Measurements from ENCODE around the gene KRTAP13-1. TPM values are rescaled to one million over a fixed set of nuclear protein-coding genes. Genes with fewer than 3 reads are reported as not detected.

KRTAP13-1 gene
- total RNA-seq, 2 donors from 2014 or later: not detected

GRCh38 chr21:30355906-30356305 is 39.9 kb upstream of the KRTAP13-1 start:
- H3K9me3 ChIP-seq: no peaks in the 10 kb centered on the region
- TF ChIP-seq CTCF (IDR thresholded peaks at IDR 0.05): no peak
- no peak overlapping the region for H3K4me3 ChIP-seq
- no peaks in the 10 kb centered on the region for H3K27me3 ChIP-seq (replicated peaks; ENCODE audit: insufficient read depth)
- peaks cover 0 to 5% of the 10 kb centered on the region in 2 donors for H3K4me1 ChIP-seq (ENCODE audit: control insufficient read depth in 1 of 2, low read depth in 2 of 2)
- DNase-seq (ENCODE audit: low spot score) (no peak), ATAC-seq (ENCODE audit: insufficient number of reproducible peaks, low FRiP score, low read depth) (no peak)
- H3K27ac ChIP-seq: no peak overlapping the region
- H3K36me3 ChIP-seq: no peaks in the 10 kb centered on the region

DNA sequence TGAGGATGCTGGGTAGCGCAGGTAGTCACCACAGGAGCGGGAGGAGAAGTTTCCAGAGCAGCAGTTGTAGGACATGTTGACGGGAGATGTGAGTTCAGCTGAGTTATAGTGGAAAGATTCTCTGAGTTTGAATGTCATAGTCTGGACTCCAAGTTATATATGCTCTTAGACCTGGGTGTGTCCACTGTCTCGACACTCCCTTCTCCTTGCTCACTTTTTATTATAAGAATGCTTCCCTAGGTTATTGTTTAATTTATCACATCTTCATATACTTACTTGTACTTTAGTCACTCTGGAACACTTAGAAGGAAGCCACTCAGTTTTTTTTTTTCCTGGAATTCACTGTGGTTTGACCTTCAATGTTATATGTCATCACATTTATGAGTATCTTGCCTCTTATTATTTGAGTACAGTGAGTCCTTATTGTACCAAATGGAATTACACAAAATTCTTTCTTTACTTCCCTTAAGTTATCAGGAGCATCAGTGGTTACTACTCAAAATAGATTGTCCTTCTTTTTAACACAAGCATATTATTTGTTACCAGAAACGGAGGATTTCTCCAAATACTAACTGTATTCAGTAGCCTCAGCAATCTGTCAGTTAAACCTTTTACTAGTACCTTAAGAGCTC is 23.6 kb upstream of the KRTAP13-1 start, which contains the start of gene KRTAP13-2:
Gene KRTAP13-2 (minus strand): TSS at position 133 of the 632 bp plus-strand sequence. CDS start 58 bp downstream, at position 75.
- H3K4me1 ChIP-seq (ENCODE audit: control insufficient read depth in 1 of 2, low read depth in 2 of 2): no peaks in the 10 kb centered on the region
- no peaks in the 10 kb centered on the region for H3K27me3 ChIP-seq (replicated peaks; ENCODE audit: insufficient read depth)
- no peaks in the 10 kb centered on the region for H3K9me3 ChIP-seq
- ATAC-seq (ENCODE audit: insufficient number of reproducible peaks, low FRiP score, low read depth): no peak
- H3K27ac ChIP-seq: no peak within 1 kb of the TSS
- no peak for TF ChIP-seq CTCF (IDR thresholded peaks at IDR 0.05)
- no peak within 1 kb of the TSS for H3K4me3 ChIP-seq
- no peak for DNase-seq (ENCODE audit: low spot score)
- no peaks in the 10 kb centered on the region for H3K36me3 ChIP-seq

DNA sequence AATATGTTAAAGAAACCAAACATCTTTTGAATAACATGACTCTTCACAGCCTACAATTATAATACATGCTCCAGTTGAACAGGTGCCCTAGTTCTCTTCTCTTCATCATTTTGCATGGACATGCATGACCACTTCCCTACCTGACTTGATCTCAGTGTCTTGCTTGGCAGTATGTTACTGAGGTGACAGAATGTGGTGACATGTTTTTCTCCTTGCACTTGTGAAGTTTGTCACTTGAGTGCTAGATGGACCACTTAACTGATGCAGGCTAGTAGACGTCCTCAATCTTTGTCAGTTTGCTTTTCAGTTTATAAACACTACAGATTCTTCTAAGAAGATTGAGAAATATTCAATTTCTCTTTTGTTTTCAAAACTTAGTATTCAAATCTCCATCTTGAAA is 13.6 kb upstream of the KRTAP13-1 start:
- no peak for TF ChIP-seq CTCF (IDR thresholded peaks at IDR 0.05)
- Histone ChIP-seq H3K36me3 (no peaks in the 10 kb centered on the region), H3K4me3 (no peak overlapping the region), H3K9me3 (no peaks in the 10 kb centered on the region), H3K4me1 (ENCODE audit: control insufficient read depth in 1 of 2, low read depth in 2 of 2) (no peaks in the 10 kb centered on the region), H3K27me3 (replicated peaks; ENCODE audit: insufficient read depth) (no peaks in the 10 kb centered on the region), H3K27ac (no peak overlapping the region)
- DNase-seq (ENCODE audit: low spot score) (no peak), ATAC-seq (ENCODE audit: insufficient number of reproducible peaks, low FRiP score, low read depth) (no peak)

DNA sequence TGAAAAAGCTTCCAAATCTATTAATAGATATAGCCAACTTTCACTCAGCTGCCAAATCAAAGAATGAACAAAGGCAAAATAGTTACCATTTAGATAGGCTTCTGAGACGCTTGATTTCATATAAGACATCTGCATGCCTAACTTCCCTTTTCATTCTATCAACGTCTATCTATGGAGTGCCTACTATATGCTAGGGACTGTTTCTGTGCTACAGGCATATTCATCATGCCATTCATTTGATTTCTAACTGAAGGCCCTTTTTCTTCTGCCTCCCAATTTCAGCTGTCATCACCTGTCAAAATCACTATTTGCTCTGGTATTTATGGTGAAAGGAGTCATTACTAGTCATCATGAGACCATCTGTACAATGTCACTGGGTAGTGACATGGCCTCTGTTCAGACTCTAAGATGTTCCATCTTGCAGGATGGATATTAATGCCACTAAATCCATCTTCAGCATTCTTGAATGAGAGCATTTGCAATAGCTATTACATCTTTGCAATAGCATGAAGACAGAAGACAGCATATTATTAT is 4.3 kb upstream of the KRTAP13-1 start:
- ATAC-seq (ENCODE audit: insufficient number of reproducible peaks, low FRiP score, low read depth): no peak
- no peaks in the 10 kb centered on the region for H3K9me3 ChIP-seq
- no peaks in the 10 kb centered on the region for H3K36me3 ChIP-seq
- H3K27me3 ChIP-seq (replicated peaks; ENCODE audit: insufficient read depth): no peaks in the 10 kb centered on the region
- no peak overlapping the region for H3K27ac ChIP-seq
- TF ChIP-seq CTCF (IDR thresholded peaks at IDR 0.05): no peak
- no peak for DNase-seq (ENCODE audit: low spot score)
- no peaks in the 10 kb centered on the region for H3K4me1 ChIP-seq (ENCODE audit: control insufficient read depth in 1 of 2, low read depth in 2 of 2)
- no peak overlapping the region for H3K4me3 ChIP-seq

DNA sequence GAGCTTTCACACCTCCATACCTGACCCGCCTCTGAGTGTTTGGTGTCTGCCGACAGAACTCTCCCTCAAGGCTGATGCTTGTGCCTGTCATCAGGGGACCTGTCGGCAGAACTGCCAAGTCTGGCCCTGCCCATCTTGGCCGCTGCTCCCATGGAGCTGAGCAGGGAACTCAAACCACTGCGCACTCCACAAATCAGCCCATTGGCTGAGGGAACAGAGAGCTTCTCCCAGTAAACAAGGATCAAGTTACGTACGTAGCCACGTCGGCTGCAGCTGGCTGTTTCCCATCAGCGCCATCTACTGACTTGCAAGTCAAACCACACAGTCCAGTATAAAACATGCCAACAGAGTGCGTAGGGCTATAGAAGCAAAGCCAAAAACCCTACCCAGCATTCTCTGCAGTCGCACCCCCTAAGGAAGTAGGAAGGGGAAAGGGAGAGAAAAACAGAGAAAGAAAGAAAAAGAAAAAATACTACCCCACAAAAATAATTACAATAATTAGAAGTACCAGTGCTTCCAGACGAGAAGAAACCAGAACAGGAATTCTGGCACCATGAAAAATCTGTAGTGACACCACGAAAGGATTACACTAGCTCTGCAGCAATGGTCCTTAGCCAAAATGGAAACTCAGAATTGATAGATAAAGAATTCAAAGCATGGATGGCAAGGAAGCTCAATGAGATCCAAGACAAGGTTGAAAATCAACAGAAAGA is 13.1 kb downstream of the KRTAP13-1 start:
- Histone ChIP-seq H3K27me3 (replicated peaks; ENCODE audit: insufficient read depth) (no peaks in the 10 kb centered on the region), H3K27ac (no peak overlapping the region), H3K36me3 (no peaks in the 10 kb centered on the region), H3K9me3 (no peaks in the 10 kb centered on the region), H3K4me1 (ENCODE audit: control insufficient read depth in 1 of 2, low read depth in 2 of 2) (no peaks in the 10 kb centered on the region), H3K4me3 (no peak overlapping the region)
- no peak for TF ChIP-seq CTCF (IDR thresholded peaks at IDR 0.05)
- ATAC-seq (ENCODE audit: insufficient number of reproducible peaks, low FRiP score, low read depth) (no peak), DNase-seq (ENCODE audit: low spot score) (no peak)

All from thoracic aorta (tissue), 2 donors.